ENCODE measurements around the gene SORL1.
A peak's percentile ranks its signal among the peaks of the same experiment; 100 is the strongest.

Gene SORL1

GRCh38 chr11:121443688-121444275, 8.3 kb upstream of the SORL1 start:
- in situ Hi-C loops (cut with MboI; ENCODE audit: low sequenced_read_pairs, unreplicated experiment), result no loop called here
- TF ChIP-seq, protein P1, sequence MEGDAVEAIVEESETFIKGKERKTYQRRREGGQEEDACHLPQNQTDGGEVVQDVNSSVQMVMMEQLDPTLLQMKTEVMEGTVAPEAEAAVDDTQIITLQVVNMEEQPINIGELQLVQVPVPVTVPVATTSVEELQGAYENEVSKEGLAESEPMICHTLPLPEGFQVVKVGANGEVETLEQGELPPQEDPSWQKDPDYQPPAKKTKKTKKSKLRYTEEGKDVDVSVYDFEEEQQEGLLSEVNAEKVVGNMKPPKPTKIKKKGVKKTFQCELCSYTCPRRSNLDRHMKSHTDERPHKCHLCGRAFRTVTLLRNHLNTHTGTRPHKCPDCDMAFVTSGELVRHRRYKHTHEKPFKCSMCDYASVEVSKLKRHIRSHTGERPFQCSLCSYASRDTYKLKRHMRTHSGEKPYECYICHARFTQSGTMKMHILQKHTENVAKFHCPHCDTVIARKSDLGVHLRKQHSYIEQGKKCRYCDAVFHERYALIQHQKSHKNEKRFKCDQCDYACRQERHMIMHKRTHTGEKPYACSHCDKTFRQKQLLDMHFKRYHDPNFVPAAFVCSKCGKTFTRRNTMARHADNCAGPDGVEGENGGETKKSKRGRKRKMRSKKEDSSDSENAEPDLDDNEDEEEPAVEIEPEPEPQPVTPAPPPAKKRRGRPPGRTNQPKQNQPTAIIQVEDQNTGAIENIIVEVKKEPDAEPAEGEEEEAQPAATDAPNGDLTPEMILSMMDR (IDR thresholded peaks at IDR 0.05; ENCODE audit: borderline replicate concordance, control extremely low read depth, extremely low read depth, insufficient read depth, missing control alignments), result no peak
- no peak for DNase-seq (ENCODE audit: low spot score)

- in situ Hi-C loops (cut with MboI; ENCODE audit: low sequenced_read_pairs, unreplicated experiment), result no loop called here
- DNase-seq (ENCODE audit: low spot score), result no peak
- TF ChIP-seq, protein P1 (IDR thresholded peaks at IDR 0.05; ENCODE audit: borderline replicate concordance, control extremely low read depth, extremely low read depth, insufficient read depth, missing control alignments), result no peak
Measured at GRCh38 chr11:121444526-121444925, 7.6 kb upstream of the SORL1 start.

DNA sequence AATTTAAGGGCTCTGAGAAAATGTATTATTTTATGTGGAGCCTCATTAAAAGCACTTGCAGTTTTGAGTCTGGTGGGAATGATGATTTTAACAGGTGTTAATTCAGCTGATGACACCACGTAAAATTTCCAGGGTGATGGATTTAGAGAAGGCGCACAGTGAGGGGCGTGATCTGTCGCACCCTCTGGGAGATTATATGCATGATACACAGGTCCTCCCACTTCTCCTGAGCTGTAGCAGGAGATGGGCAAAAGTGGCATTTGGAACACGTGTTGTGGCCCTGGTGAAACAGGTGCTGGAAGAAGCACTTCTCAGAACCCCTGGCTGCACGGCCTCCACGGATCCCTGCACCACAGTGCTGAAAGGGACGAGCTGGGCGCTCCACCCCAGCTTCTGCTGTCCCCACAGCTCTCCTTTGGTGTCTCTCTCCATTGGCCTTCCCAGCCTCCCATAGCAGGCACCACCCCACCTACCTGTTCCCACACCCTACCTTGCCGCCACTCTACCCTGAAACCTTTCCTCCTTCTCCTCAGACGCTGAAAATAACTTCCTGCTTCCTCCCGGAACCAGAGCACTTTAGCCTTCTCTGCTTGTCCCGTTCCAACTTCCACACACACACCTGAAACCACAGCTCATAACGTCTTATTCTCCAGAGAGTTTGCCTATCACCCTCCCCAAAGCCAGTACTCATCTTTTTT, 6.9 kb upstream of the SORL1 start:
- in situ Hi-C loops (cut with MboI; ENCODE audit: low sequenced_read_pairs, unreplicated experiment), result no loop called here
- TF ChIP-seq, protein P1 (IDR thresholded peaks at IDR 0.05; ENCODE audit: borderline replicate concordance, control extremely low read depth, extremely low read depth, insufficient read depth, missing control alignments), result no peak
- no peak for DNase-seq (ENCODE audit: low spot score)

DNA sequence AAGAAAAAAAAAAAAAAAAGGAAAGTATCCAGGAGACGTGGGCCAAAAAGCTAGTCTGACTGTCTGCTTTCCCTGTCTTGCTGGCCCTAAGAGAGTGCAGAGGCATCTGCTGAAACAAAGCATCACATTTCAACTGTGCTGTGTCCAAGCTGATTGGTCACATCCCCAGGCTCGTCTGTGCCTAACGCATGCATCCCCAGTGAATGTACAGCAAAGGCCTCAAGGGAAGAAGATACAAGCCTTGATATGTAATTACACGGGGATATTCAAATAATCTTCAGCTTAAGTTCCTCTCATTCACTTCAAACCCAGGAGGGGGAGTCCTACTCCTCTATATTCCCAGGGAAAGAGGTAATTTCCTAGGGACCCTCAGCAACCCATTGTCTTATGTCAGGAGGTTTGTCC, 5.4 kb upstream of the SORL1 start:
- in situ Hi-C loops (cut with MboI; ENCODE audit: low sequenced_read_pairs, unreplicated experiment), result no loop called here
- TF ChIP-seq, protein P1 (IDR thresholded peaks at IDR 0.05; ENCODE audit: borderline replicate concordance, control extremely low read depth, extremely low read depth, insufficient read depth, missing control alignments), result peak; percentile 20
- no peak for DNase-seq (ENCODE audit: low spot score)

- DNase-seq (ENCODE audit: low spot score), result no peak
- in situ Hi-C loops (cut with MboI; ENCODE audit: low sequenced_read_pairs, unreplicated experiment), result no loop called here
- TF ChIP-seq, protein P1 (IDR thresholded peaks at IDR 0.05; ENCODE audit: borderline replicate concordance, control extremely low read depth, extremely low read depth, insufficient read depth, missing control alignments), result no peak
Measured at GRCh38 chr11:121448011-121448410, 4.1 kb upstream of the SORL1 start.

DNA sequence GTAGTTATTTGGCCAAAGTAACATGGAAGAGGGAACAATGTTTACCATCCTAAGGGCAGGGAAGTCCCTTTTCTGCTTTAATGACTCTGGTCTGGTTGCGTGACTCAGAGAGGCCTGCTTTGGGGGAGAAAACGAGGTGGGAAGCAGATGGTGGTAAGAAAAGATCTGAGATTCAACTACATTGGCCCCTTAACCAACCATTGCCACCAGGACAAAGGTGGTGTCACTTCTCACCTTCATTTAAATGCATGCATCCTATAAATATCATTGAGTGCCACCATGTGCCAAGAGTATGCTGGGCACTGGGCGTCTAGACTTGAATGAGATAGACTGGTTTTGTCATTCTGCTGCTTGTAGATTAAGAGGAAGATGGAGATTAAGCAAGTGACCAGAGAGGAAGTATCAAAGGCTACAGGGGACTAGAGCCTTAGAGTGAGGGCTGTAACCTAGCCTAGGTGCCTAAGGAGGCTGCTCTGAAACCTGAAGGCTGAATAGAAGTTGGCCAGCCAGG, 3.6 kb upstream of the SORL1 start:
- in situ Hi-C loops (cut with MboI; ENCODE audit: low sequenced_read_pairs, unreplicated experiment), result no loop called here
- TF ChIP-seq, protein P1 (IDR thresholded peaks at IDR 0.05; ENCODE audit: borderline replicate concordance, control extremely low read depth, extremely low read depth, insufficient read depth, missing control alignments), result no peak
- DNase-seq (ENCODE audit: low spot score), result no peak
